NCI-H345 (cell line): ENCODE measurements around the gene FXYD2.
A peak's percentile ranks its signal among the peaks of the same experiment; 100 is the strongest.
"Not testable (repeated sequence)": the region's sequence is repeated elsewhere in the genome, so short reads cannot be mapped to it uniquely, and the experiment has no call there.

Source experiments
- DNase-seq: peaks from one replicate; lab custom pipeline; 2025; lab: John Stamatoyannopoulos, UW

FXYD2 gene

GRCh38 chr11:117824571-117825537, at the start of gene FXYD2:
FXYD2 (minus strand) TSS chr11:117824744; CDS start chr11:117824678, 66 bp downstream.
- DNase-seq = peak; percentile 11

GRCh38 chr11:117873828-117874125, 49.2 kb upstream of the FXYD2 start:
- DNase-seq = no peak

GRCh38 chr11:117872975-117873827, 48.7 kb upstream of the FXYD2 start:
- no peak for DNase-seq

GRCh38 chr11:117872420-117872961, 47.9 kb upstream of the FXYD2 start:
- no peak for DNase-seq

GRCh38 chr11:117871784-117872183, 47.2 kb upstream of the FXYD2 start:
- DNase-seq = no peak

GRCh38 chr11:117871160-117871559, 46.6 kb upstream of the FXYD2 start:
- DNase-seq = peak; percentile 15

- peak; percentile 80 for DNase-seq
Observed at GRCh38 chr11:117870103-117870952, 45.8 kb upstream of the FXYD2 start.

GRCh38 chr11:117869604-117870003, 45.1 kb upstream of the FXYD2 start:
- DNase-seq = no peak

- DNase-seq = peak; percentile 52
Observed at GRCh38 chr11:117868815-117869561, 44.4 kb upstream of the FXYD2 start.

- DNase-seq = no peak
Observed at GRCh38 chr11:117868088-117868487, 43.5 kb upstream of the FXYD2 start.

GRCh38 chr11:117866526-117866925, 42.0 kb upstream of the FXYD2 start:
- no peak for DNase-seq

GRCh38 chr11:117865546-117865945, 41.0 kb upstream of the FXYD2 start:
- not testable (repeated sequence) for DNase-seq

GRCh38 chr11:117863383-117863782, 38.8 kb upstream of the FXYD2 start:
- DNase-seq = no peak

GRCh38 chr11:117862753-117863152, 38.2 kb upstream of the FXYD2 start:
- DNase-seq = no peak

GRCh38 chr11:117862019-117862725, 37.6 kb upstream of the FXYD2 start:
- DNase-seq = no peak

GRCh38 chr11:117861151-117862018, 36.8 kb upstream of the FXYD2 start:
- DNase-seq = peak; percentile 92

- DNase-seq = no peak
Observed at GRCh38 chr11:117860139-117860538, 35.6 kb upstream of the FXYD2 start.

- DNase-seq = peak; percentile 19
Observed at GRCh38 chr11:117859488-117860112, 35.1 kb upstream of the FXYD2 start.

GRCh38 chr11:117859061-117859460, 34.5 kb upstream of the FXYD2 start:
- no peak for DNase-seq
